NB4 (cell line): Measurements from ENCODE around the gene ERCC8.

Experiments
- DNase-seq: peaks from one replicate; pipeline ENCODE4 v3.0.0; 2010; ENCODE audit warnings: low read depth
- H3K4me3 ChIP-seq: one replicate; pipeline ENCODE4 v1.5.1; 2011; ENCODE audit warnings: mild to moderate bottlenecking, low read depth, low read length, moderate library complexity
- MYC ChIP-seq: IDR thresholded peaks from 2 replicates; pipeline ENCODE4 v1.6.1; 2011; ENCODE audit warnings: low read depth, low read length
- POLR2A ChIP-seq: IDR thresholded peaks from 2 replicates; pipeline ENCODE4 v1.6.1; 2011; ENCODE audit warnings: mild to moderate bottlenecking; ENCODE audit not compliant: insufficient read length; ENCODE audit errors: extremely low read depth
- TF ChIP-seq, protein P1 (sequence below): IDR thresholded peaks from 2 replicates; pipeline ENCODE4 v1.6.1; 2011; ENCODE audit warnings: low read depth, low read length
- TF ChIP-seq, protein P2 (sequence below): IDR thresholded peaks from one replicate; pipeline ENCODE4 v1.5.1; 2012; ENCODE audit warnings: low read depth, low read length

ERCC8 gene

DNA sequence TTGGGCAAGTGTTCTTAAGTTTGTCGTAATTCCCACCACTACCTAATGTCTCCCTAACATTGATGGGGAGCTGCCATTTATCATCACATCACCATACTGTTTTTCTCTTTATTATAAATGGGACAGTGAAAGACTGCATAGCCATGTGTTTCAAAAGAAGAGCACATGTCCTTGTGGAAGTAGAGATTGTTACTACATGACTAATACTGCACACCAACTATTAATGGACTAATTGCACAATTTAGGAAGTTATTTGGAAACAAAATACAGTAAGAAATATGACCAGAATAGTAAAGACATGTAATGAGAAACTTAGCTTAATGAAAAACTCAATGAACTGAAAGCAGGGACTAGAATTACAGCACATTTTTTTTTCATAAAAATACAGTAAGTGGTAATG, 88.8 kb downstream of the ERCC8 start:
- no peak for DNase-seq
- H3K4me3 ChIP-seq: no peak overlapping the region
- TF ChIP-seq POLR2A (no peak), MYC (no peak)
- TF ChIP-seq, protein P1, sequence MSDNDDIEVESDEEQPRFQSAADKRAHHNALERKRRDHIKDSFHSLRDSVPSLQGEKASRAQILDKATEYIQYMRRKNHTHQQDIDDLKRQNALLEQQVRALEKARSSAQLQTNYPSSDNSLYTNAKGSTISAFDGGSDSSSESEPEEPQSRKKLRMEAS: no peak
- TF ChIP-seq, protein P2, sequence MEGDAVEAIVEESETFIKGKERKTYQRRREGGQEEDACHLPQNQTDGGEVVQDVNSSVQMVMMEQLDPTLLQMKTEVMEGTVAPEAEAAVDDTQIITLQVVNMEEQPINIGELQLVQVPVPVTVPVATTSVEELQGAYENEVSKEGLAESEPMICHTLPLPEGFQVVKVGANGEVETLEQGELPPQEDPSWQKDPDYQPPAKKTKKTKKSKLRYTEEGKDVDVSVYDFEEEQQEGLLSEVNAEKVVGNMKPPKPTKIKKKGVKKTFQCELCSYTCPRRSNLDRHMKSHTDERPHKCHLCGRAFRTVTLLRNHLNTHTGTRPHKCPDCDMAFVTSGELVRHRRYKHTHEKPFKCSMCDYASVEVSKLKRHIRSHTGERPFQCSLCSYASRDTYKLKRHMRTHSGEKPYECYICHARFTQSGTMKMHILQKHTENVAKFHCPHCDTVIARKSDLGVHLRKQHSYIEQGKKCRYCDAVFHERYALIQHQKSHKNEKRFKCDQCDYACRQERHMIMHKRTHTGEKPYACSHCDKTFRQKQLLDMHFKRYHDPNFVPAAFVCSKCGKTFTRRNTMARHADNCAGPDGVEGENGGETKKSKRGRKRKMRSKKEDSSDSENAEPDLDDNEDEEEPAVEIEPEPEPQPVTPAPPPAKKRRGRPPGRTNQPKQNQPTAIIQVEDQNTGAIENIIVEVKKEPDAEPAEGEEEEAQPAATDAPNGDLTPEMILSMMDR: no peak

DNA sequence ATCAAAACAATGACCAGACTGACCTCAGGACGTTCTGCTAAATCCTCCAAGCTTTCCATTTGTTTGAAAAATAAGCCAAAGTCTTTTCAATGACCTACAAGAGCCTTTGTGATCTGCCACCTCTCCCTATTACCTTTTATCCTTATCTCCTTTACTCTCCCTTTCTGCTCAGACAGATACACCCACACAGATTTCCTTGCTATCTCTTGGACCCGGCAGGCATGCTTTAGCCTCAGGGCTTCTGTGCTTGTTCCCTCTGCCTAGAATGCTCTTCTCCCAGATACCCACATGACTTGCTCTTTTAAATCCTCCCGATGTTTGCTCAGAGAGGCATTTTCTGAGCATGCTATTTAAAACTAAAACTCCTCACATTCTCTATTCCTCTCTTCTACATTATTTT, 91.9 kb downstream of the ERCC8 start:
- TF ChIP-seq POLR2A (no peak), MYC (no peak)
- TF ChIP-seq, protein P1: no peak
- TF ChIP-seq, protein P2: no peak
- no peak for DNase-seq
- H3K4me3 ChIP-seq: no peak overlapping the region

DNA sequence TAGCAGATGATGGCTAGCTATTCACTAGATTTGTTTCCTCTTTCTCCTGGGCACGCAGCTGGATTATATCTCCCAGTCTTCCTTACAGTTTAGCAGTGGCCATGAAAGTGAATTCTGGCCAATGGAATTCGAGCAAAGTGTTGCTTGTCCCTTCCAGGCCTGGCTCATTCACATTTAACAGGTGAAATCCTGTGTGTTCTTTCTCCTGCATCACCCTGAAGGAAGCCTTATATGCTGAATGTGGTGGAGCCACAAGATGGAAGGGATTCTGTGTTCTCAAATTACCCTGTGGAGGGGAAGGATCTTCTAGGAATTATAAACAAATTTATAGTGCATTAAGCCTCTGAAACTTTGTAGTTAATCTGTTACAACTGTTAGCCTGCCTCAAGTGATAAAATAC, 92.6 kb downstream of the ERCC8 start:
- no peak overlapping the region for H3K4me3 ChIP-seq
- TF ChIP-seq, protein P2: no peak
- no peak for TF ChIP-seq MYC
- TF ChIP-seq, protein P1: no peak
- no peak for TF ChIP-seq POLR2A
- DNase-seq: no peak

DNA sequence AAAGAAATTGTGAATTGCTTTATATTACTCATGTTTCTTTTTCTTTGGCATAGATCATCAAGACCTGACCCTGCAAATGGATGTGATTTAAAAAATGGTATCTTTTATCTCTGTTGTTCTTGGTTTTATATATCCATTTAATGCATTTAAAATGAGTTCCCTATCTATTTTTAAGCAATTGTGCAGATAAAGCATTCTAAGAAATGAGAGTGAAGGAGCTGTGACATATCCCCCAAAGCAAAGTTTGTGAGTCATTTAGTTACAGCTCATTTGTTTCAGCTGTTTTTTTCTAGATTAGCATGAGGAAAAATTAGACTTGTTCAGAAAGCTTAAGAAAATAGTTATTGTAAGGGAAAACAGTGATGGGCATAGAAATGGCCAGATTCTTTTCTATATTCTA, 93.2 kb downstream of the ERCC8 start:
- no peak overlapping the region for H3K4me3 ChIP-seq
- DNase-seq: no peak
- TF ChIP-seq MYC: no peak
- TF ChIP-seq, protein P2: no peak
- no peak for TF ChIP-seq POLR2A

DNA sequence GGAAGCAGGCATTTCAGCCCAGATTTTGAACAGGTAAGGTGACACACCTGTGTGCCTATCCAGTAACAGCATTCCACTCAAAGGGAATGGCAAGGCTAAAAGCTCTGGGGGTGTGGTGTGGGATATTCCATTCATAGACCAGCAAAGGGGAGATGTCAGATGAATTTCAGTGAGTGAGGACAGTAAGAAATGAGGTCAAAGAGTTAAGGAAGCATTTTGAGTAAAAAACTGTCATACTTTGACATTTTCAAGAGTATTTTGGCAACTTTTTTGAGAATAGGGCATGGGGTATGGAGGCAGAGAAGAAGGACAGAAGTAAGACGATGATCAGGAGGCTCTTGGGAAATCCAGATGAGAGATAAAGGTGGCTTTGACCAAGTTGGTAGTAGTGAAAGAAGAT, 98.6 kb downstream of the ERCC8 start:
- TF ChIP-seq POLR2A (no peak), MYC (no peak)
- TF ChIP-seq, protein P2: no peak
- TF ChIP-seq, protein P1: no peak
- DNase-seq: no peak
- no peak overlapping the region for H3K4me3 ChIP-seq
